Measurements from ENCODE around the gene RPA1.

The RPA1 gene

GRCh38 chr17:1883536-1883935 lies 53.7 kb downstream of the RPA1 start (continued):
- TF ChIP-seq ZNF670 (tag by site-specific recombination; IDR thresholded peaks at IDR 0.05; ENCODE audit: low read depth) (no peak), SCRT1 (tag by site-specific recombination; IDR thresholded peaks at IDR 0.05; ENCODE audit: borderline replicate concordance) (no peak), ZNF530 (tag by site-specific recombination; IDR thresholded peaks at IDR 0.05; ENCODE audit: low read depth) (no peak)

GRCh38 chr17:1888741-1889140 lies 58.9 kb downstream of the RPA1 start:
- H3K9me3 ChIP-seq (ENCODE audit: control insufficient read depth, insufficient read depth, low read depth, low read length), result no peaks in the 10 kb centered on the region
- no peak overlapping the region for H3K27ac ChIP-seq (ENCODE audit: extremely low read depth, low read depth, low read length)
- ChIA-PET CTCF (interaction anchor here (0.6 kb wide), 2 partner anchors 18 to 168 kb away, joined by 3 to 4 read pairs; no protein-coding TSS in a partner anchor), POLR2A (no interaction called here)
- TF ChIP-seq ZBTB49 (tag by site-specific recombination; IDR thresholded peaks at IDR 0.05; ENCODE audit: low read depth) (no peak), PRDM6 (tag by site-specific recombination; IDR thresholded peaks at IDR 0.05) (no peak), ZNF580 (tag by site-specific recombination; IDR thresholded peaks at IDR 0.05) (no peak), PRDM10 (tag by site-specific recombination; IDR thresholded peaks at IDR 0.05) (no peak), ZNF324 (tag by site-specific recombination; IDR thresholded peaks at IDR 0.05) (no peak), HOXA7 (CRISPR knock-in tag; IDR thresholded peaks at IDR 0.05; ENCODE audit: borderline replicate concordance) (no peak), ZNF37A (tag by site-specific recombination; IDR thresholded peaks at IDR 0.05) (no peak), ZNF677 (tag by site-specific recombination; IDR thresholded peaks at IDR 0.05) (no peak), ZNF23 (tag by site-specific recombination; IDR thresholded peaks at IDR 0.05; ENCODE audit: borderline replicate concordance) (no peak), ZNF560 (tag by site-specific recombination; IDR thresholded peaks at IDR 0.05; ENCODE audit: borderline replicate concordance) (no peak), GLI2 (tag by site-specific recombination; IDR thresholded peaks at IDR 0.05; ENCODE audit: borderline replicate concordance, low read depth) (no peak), PRDM1 (tag by site-specific recombination; IDR thresholded peaks at IDR 0.05) (no peak), ZSCAN4 (tag by site-specific recombination; IDR thresholded peaks at IDR 0.05) (no peak), KLF17 (tag by site-specific recombination; IDR thresholded peaks at IDR 0.05) (no peak), WT1 (tag by site-specific recombination; IDR thresholded peaks at IDR 0.05) (no peak), ZNF548 (tag by site-specific recombination; IDR thresholded peaks at IDR 0.05) (no peak), ZNF202 (tag by site-specific recombination; IDR thresholded peaks at IDR 0.05; ENCODE audit: borderline replicate concordance) (no peak), MEIS1 (CRISPR knock-in tag; IDR thresholded peaks at IDR 0.05; ENCODE audit: borderline replicate concordance) (no peak)
- peaks cover 69 to 97% of the 10 kb centered on the region in 2 experiments for H3K36me3 ChIP-seq (ENCODE audit: control insufficient read depth in 2 of 2, insufficient read depth in 1 of 2, low read length in 2 of 2)
- no peak overlapping the region for H3K4me3 ChIP-seq (ENCODE audit: low read depth, low read length)
- H3K4me1 ChIP-seq (ENCODE audit: control insufficient read depth, insufficient read depth, low read length), result no peaks in the 10 kb centered on the region

Data from HEK293 (cell line).